Measurements from ENCODE around the gene ZNF711. TPM values are rescaled to one million over a fixed set of nuclear protein-coding genes. Genes with fewer than 3 reads are reported as not detected.

Gene ZNF711
- total and polyA plus RNA-seq, 10 of the 15 experiments (the other 5 are each of a cell fraction or from before 2014, with no cell fraction given): 1.00 to 16.5 (median 2.8) TPM

DNA sequence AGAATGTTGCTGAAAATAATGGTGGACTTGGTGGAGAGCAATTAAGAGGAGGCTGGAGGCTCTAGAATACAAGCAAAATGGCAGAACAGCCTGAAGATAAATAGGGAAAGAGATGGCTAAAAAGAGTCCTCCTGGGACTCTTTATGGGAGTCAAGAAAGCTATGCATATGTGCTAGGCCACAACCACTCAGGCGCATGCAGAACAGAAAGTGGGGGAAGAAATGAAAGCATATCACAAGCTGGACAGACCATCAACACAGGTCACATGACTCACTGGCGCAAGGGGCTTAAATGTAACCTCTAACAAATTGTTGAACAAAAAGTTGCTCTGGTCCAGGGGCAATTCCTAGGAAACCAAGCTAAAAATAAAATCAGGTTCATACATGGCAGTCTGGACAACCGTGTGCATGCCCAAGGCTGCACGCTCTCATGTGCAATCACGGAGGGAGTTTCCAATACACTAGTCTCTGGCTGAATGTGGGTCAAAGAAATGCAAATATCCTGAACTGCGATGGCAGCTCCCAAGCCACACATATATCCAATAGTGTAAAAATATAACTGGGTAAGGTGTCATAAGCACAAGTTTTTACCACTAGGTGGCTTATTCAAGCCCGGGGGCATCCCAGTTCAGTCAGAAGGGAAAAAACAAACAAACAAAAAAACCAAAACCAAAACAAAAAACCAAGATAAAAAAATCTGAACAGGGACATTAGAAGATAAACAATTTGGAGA lies 45.4 kb downstream of the ZNF711 start:
- TF ChIP-seq CBX3 (IDR thresholded peaks at IDR 0.05; ENCODE audit: borderline replicate concordance, low read depth): no peak
- TF ChIP-seq BHLHE40 (IDR thresholded peaks at IDR 0.05; ENCODE audit: borderline replicate concordance in 1 of 2, low read depth in 2 of 2, low read length in 1 of 2): peak in 1 of 2 experiments; percentile 21; a peak in 1 of 4 replicates
- TF ChIP-seq, protein P1, sequence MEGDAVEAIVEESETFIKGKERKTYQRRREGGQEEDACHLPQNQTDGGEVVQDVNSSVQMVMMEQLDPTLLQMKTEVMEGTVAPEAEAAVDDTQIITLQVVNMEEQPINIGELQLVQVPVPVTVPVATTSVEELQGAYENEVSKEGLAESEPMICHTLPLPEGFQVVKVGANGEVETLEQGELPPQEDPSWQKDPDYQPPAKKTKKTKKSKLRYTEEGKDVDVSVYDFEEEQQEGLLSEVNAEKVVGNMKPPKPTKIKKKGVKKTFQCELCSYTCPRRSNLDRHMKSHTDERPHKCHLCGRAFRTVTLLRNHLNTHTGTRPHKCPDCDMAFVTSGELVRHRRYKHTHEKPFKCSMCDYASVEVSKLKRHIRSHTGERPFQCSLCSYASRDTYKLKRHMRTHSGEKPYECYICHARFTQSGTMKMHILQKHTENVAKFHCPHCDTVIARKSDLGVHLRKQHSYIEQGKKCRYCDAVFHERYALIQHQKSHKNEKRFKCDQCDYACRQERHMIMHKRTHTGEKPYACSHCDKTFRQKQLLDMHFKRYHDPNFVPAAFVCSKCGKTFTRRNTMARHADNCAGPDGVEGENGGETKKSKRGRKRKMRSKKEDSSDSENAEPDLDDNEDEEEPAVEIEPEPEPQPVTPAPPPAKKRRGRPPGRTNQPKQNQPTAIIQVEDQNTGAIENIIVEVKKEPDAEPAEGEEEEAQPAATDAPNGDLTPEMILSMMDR (IDR thresholded peaks at IDR 0.05 in 2 of 3, conservative IDR thresholded peaks at IDR 0.05 in 1 of 3; ENCODE audit: control insufficient read depth in 2 of 3, extremely low read depth in 1 of 3, insufficient read depth in 1 of 3, low read depth in 3 of 3, low read length in 3 of 3): peak in 1 of 3 experiments; percentile 21; a peak in 1 of 6 replicates
- no peaks in the 10 kb centered on the region for H3K36me3 ChIP-seq (ENCODE audit: control insufficient read depth in 2 of 2, insufficient read depth in 2 of 2, low read length in 1 of 2)
- CTCF ChIA-PET: no interaction called here
- no peaks in the 10 kb centered on the region for H3K4me1 ChIP-seq (ENCODE audit: control insufficient read depth, insufficient read depth, low read length)
- intact Hi-C loops (cut with micrococcal nuclease; ENCODE audit: unreplicated experiment) (no loop called here), in situ Hi-C loops (cut with MboI) (no loop called here)
- 51% methylated on average over 7 of the region's 7 CpGs for WGBS (ENCODE audit: insufficient coverage, insufficient replicate concordance, low lambda C conversion rate, missing lambda C conversion rate)
- no peak overlapping the region for H2AFZ ChIP-seq (ENCODE audit: control insufficient read depth, low read depth, low read length)
- POLR2A ChIA-PET: no interaction called here
- H3K4me2 ChIP-seq (ENCODE audit: control insufficient read depth, insufficient read depth): no peak overlapping the region
- DNase-seq (ENCODE audit: low read depth, low spot score): no peak
- no peak overlapping the region for H3K4me3 ChIP-seq
- H3K27me3 ChIP-seq (replicated peaks in 1 of 2; ENCODE audit: control insufficient read depth in 2 of 2, insufficient read depth in 2 of 2, low read length in 1 of 2): no peaks in the 10 kb centered on the region
- BruUV-seq (replicated peaks): no TSS peak
- peak; percentile 76 for ATAC-seq
- no peaks in the 10 kb centered on the region for H3K79me2 ChIP-seq (ENCODE audit: control insufficient read depth, insufficient read depth, low read length)
- no peak for FAIRE-seq
- H3K9ac ChIP-seq (ENCODE audit: control insufficient read depth, insufficient read depth, low read length): no peak overlapping the region
- SMC1A ChIA-PET (ENCODE audit: uncharacterized antibody, unreplicated experiment): no interaction called here
- RAD21 ChIA-PET (ENCODE audit: unreplicated experiment): no interaction called here
- H4K20me1 ChIP-seq (ENCODE audit: control insufficient read depth, insufficient read depth): no peaks in the 10 kb centered on the region
- H3K9me3 ChIP-seq (replicated peaks; ENCODE audit: control insufficient read depth, insufficient read depth, low read length): no peaks in the 10 kb centered on the region
- no peak overlapping the region for H3K27ac ChIP-seq (ENCODE audit: control insufficient read depth, insufficient read depth)

DNA sequence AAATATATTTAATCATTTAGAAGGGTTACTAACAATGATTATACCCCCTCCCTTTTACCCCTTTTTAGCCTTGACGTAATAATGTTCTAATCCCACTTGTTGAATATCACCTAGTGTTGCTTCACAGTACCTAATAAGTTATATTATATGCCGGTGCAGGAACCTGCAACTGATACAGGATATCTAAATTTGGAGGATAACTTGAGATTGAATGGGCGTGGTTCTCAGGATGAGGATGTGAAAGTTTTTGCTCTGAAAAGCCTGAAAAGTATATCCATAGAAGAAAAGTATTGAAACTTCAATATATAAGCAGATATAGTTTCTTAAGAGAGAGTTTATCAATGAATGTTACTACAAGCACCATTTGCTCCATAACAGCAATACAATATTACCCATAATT lies 59.8 kb downstream of the ZNF711 start:
- intact Hi-C loops (cut with micrococcal nuclease; ENCODE audit: unreplicated experiment): no loop called here
- ChIA-PET RAD21 (ENCODE audit: unreplicated experiment) (no interaction called here), CTCF (no interaction called here), SMC1A (ENCODE audit: uncharacterized antibody, unreplicated experiment) (no interaction called here), POLR2A (no interaction called here)
- BruUV-seq (replicated peaks): no TSS peak
- DNase-seq (ENCODE audit: low read depth, low spot score) (no peak), ATAC-seq (peak; percentile 63), FAIRE-seq (no peak)
- TF ChIP-seq SPI1 (IDR thresholded peaks at IDR 0.05; ENCODE audit: borderline replicate concordance, insufficient read depth, low read depth, low read length) (0 out of 2 replicates have a peak, but pooled peaks have one; percentile 3), RUNX3 (IDR thresholded peaks at IDR 0.05; ENCODE audit: low read length) (no peak), SUPT20H (IDR thresholded peaks at IDR 0.05; ENCODE audit: borderline replicate concordance, control insufficient read depth, low read depth, low read length) (no peak)
- 35% methylated on average over 3 of the region's 3 CpGs for WGBS (ENCODE audit: insufficient coverage, insufficient replicate concordance, low lambda C conversion rate, missing lambda C conversion rate)
- H3K4me2 ChIP-seq (ENCODE audit: control insufficient read depth, insufficient read depth): no peak overlapping the region
- no peaks in the 10 kb centered on the region for H4K20me1 ChIP-seq (ENCODE audit: control insufficient read depth, insufficient read depth)
- H3K4me1 ChIP-seq (ENCODE audit: control insufficient read depth, insufficient read depth, low read length): no peaks in the 10 kb centered on the region
- no peak overlapping the region for H3K9ac ChIP-seq (ENCODE audit: control insufficient read depth, insufficient read depth, low read length)
- no peaks in the 10 kb centered on the region; the same call in 2 of the 3 replicates for H3K9me3 ChIP-seq (replicated peaks; ENCODE audit: control insufficient read depth, insufficient read depth, low read length)
- H3K27me3 ChIP-seq (replicated peaks in 1 of 2; ENCODE audit: control insufficient read depth in 2 of 2, insufficient read depth in 2 of 2, low read length in 1 of 2): no peaks in the 10 kb centered on the region
- no peaks in the 10 kb centered on the region for H3K79me2 ChIP-seq (ENCODE audit: control insufficient read depth, insufficient read depth, low read length)
- in situ Hi-C loops (cut with MboI): no loop called here
- H3K4me3 ChIP-seq: no peak overlapping the region
- H2AFZ ChIP-seq (ENCODE audit: control insufficient read depth, low read depth, low read length): no peak overlapping the region
- H3K36me3 ChIP-seq (ENCODE audit: control insufficient read depth in 2 of 2, insufficient read depth in 2 of 2, low read length in 1 of 2): no peaks in the 10 kb centered on the region
- H3K27ac ChIP-seq (ENCODE audit: control insufficient read depth, insufficient read depth): no peak overlapping the region; the same call in 1 of the 2 replicates

Measured in GM12878 (cell line).